ENCODE data around the gene SULT1C2.

- TF ChIP-seq, protein P1, sequence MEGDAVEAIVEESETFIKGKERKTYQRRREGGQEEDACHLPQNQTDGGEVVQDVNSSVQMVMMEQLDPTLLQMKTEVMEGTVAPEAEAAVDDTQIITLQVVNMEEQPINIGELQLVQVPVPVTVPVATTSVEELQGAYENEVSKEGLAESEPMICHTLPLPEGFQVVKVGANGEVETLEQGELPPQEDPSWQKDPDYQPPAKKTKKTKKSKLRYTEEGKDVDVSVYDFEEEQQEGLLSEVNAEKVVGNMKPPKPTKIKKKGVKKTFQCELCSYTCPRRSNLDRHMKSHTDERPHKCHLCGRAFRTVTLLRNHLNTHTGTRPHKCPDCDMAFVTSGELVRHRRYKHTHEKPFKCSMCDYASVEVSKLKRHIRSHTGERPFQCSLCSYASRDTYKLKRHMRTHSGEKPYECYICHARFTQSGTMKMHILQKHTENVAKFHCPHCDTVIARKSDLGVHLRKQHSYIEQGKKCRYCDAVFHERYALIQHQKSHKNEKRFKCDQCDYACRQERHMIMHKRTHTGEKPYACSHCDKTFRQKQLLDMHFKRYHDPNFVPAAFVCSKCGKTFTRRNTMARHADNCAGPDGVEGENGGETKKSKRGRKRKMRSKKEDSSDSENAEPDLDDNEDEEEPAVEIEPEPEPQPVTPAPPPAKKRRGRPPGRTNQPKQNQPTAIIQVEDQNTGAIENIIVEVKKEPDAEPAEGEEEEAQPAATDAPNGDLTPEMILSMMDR (IDR thresholded peaks at IDR 0.05; ENCODE audit: borderline replicate concordance, extremely low read depth, low read length, poor library complexity, severe bottlenecking): no peak
- TF ChIP-seq EZH2 (IDR thresholded peaks at IDR 0.05; ENCODE audit: borderline replicate concordance, low read depth, low read length, severe bottlenecking): no peak
Observed at GRCh38 chr2:108323619-108324018, 34.9 kb downstream of the SULT1C2 start.

All from DND-41 (cell line).